Fibroblast of lung (primary cell): ENCODE data around the gene HINT3.

Source experiments
- EZH2 ChIP-seq: IDR thresholded peaks from 2 replicates; pipeline ENCODE4 v1.5.1; 2012; ENCODE audit warnings: low read length, control low read depth, mild to moderate bottlenecking; ENCODE audit errors: missing control alignments
- TF ChIP-seq, protein P1 (sequence below), 2 donors: IDR thresholded peaks in 1 of 2; conservative IDR thresholded peaks in 1 of 2; 1 replicate in 1 of 2; 2 replicates in 1 of 2; pipeline ENCODE4 v1.5.1; 2011 to 2012; ENCODE audit warnings: low read length in 2 of 2, control low read depth in 1 of 2, inconsistent platforms in 1 of 2, low read depth in 1 of 2, mild to moderate bottlenecking in 1 of 2

DNA sequence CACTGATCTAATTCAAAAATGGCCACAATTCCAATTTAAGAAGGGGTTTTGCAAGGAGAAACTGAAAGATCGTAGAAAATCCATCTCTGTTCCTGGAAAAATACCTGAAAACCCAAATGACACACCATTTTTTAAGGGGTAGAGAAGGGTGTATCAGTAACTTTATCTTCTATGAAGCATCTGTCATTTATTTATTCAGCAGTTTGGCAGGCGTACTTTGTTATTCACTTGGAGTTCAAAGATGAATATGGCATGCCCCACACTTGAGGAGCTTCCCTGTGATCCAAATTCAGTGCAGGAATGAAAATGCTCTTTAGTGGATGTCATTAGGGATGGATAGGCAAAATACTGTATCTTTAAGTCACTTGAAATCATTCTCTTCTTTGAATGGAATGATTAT is 7.2 kb downstream of the HINT3 start:
- TF ChIP-seq, protein P1, sequence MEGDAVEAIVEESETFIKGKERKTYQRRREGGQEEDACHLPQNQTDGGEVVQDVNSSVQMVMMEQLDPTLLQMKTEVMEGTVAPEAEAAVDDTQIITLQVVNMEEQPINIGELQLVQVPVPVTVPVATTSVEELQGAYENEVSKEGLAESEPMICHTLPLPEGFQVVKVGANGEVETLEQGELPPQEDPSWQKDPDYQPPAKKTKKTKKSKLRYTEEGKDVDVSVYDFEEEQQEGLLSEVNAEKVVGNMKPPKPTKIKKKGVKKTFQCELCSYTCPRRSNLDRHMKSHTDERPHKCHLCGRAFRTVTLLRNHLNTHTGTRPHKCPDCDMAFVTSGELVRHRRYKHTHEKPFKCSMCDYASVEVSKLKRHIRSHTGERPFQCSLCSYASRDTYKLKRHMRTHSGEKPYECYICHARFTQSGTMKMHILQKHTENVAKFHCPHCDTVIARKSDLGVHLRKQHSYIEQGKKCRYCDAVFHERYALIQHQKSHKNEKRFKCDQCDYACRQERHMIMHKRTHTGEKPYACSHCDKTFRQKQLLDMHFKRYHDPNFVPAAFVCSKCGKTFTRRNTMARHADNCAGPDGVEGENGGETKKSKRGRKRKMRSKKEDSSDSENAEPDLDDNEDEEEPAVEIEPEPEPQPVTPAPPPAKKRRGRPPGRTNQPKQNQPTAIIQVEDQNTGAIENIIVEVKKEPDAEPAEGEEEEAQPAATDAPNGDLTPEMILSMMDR (conservative IDR thresholded peaks at IDR 0.05 in 1 of 2, IDR thresholded peaks at IDR 0.05 in 1 of 2; ENCODE audit: low read depth in 1 of 2, low read length in 2 of 2): no peak
- no peak for TF ChIP-seq EZH2
